Left colon (tissue), 2 donors: ENCODE measurements around the gene FYTTD1. TPM values are rescaled to one million over a fixed set of nuclear protein-coding genes. Genes with fewer than 3 reads are reported as not detected.
A peak's percentile ranks its signal among the peaks of the same experiment; 100 is the strongest.

ENCODE experiments used
- ATAC-seq: fragments of 200-7000 bp; cut with Tn5 transposase; one replicate; pipeline ENCODE4 v1.9.1; 2020; ENCODE audit warnings: mild to moderate bottlenecking, moderate library complexity
- DNase-seq, 2 donors: peaks; one replicate each; pipeline ENCODE4 v3.0.0-alpha.2; 2020
- intact Hi-C, 2 donors: fragments of 100-400 bp; cut with DNase I in 1 of 2; cut with micrococcal nuclease in 1 of 2; formaldehyde crosslinking; loops; one replicate each; pipeline versions ENCODE4 v1.11.2 to v1.14.0; 2022; cut with DNase I, micrococcal nuclease
- total RNA-seq, 2 donors: library from RNA; stranded (reverse); fragmentation: NEBNext Ultra II Directional; extraction: Animal tissue kit (Norgen Biotek cat#: 25700); gene quantifications; one replicate each; pipeline ENCODE4 v1.2.1, GENCODE V29; 2021
- donor health status: DM: no; HTN: no; CAD: no.
- donor health status: DM: yes; HTN: yes; CAD: no.

FYTTD1 gene
- total RNA-seq, 2 donors from 2014 or later, result 32.6 to 37.5 TPM

GRCh38 chr3:197811343-197811742 is 61.7 kb downstream of the FYTTD1 start:
- DNase-seq (no peak), ATAC-seq (no peak)
- intact Hi-C loops, result no loop called here

DNA sequence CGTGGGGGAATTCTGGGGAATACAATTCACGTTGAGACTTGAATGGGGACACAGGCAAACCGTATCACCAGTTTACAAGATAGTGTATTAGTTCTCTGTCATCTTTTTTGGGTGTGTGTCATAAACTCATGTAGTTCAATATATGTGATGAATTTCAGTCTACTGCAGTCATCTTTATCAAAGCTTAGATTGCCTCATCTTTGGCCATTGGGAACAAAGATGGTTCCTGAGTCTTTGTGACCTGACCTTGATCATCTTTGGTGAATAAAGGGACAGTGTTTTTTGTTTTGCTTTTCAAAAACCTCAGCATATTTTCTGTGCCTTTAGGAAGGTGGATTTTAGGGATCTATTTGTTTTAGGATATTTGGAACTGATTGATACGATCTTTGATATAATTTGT is 64.7 kb downstream of the FYTTD1 start:
- no peak for DNase-seq
- intact Hi-C loops, result no loop called here
- ATAC-seq, result no peak

DNA sequence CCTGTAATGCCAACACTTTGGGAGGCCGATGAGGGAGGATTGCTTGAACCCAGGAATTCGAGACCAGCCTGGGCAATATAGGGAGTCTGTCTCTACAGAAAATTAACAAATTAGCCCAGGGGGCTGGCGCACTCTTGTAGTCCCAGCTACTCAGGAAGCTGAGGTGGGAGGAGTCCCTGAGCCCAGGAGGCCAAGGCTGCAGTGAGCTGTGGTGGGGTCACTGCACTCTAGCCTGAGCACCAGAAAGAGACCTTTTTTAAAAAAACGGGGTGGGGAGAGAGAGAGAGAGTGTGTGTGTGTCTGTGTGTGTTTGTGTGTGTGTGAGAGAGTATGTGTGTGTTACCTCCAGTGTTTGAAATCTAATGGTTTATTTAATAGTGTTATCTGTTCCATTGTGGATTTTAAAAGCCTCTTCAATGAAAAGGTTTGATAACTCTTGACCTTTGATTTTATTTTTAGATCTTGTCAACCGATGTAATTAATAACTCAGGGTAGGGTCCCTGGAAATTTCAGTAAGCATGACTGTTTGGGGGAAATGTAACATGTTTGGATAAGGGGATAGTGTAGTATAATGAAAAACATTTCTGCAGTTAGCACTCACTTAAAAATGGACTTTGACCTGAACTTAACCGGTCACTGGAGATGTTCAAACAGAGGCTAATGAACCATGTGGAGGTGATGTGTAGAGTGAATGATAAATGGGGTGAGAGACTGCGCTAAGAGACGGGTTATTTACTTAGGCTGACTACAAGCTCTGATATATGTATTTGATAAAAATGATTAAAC is 71.1 kb downstream of the FYTTD1 start:
- intact Hi-C loops, result no loop called here
- no peak for DNase-seq
- peak; percentile 56 for ATAC-seq

DNA sequence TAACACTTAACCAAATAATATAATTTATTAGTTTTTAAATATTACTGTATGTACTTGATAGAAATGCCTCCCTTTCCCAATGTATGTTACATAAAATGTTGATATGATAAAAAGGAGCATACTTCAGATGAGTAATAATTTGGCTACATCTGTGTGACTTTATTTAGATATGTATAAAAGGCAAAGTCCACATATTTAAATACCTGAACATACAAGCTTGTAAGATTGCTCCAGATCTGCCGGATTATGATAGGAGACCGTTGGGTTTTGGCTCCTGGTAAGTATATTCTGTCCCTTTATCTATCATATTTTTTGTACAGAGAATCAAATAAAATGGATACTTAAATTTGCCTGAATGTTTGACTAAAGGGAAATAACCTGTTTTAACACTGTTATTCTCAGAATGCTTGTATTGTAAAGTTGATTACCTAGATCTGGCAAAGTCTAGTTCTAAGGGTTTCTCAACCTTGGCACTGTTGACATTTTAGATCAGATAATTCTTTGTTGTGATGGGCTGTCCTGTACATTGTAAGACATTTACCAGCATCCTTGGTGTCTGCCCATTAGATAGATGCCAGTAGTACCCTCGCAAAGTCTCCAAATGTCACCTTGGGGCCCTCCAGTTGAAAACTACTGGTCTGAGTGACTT is 79.8 kb downstream of the FYTTD1 start:
- ATAC-seq (peak; percentile 73), DNase-seq (no peak)
- intact Hi-C loops, result no loop called here

DNA sequence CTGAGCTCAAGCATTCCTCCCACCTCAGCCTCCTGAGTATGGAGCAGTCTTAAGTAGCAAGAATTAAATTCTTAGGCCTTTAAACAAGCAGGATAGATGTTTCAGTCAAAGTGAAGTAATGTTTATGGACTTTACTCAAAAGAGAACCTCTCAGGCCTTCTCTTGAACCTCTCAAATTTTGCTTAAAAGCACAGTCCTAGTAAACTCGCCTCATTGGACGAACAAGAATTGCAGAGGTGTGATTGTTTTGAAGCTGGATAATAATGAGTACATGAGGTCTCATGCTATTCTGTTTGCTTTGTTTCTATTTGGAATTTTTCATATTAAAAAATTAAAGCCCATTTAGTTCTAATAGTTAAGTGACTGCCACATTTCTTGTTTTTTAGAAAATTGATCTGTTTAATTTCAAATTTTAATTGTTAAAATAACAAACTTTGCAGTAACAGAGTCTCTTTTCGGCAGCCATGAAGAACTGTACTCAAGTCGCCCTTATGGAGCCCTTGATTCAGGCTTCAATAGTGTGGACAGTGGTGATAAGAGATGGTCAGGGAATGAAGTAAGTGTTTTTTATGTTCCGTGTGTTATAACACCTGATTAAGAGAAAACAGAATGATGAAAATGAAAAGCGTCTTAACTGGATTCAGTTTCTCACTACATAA is 80.8 kb downstream of the FYTTD1 start:
- no peak for ATAC-seq
- intact Hi-C loops, result no loop called here

GRCh38 chr3:197830967-197831313 is 81.3 kb downstream of the FYTTD1 start:
- intact Hi-C loops, result no loop called here
- no peak for ATAC-seq
- no peak for DNase-seq

More for the DNA sequence above, 80.8 kb downstream of the FYTTD1 start:
- no peak for DNase-seq

- DNase-seq, result no peak
- no peak for ATAC-seq
- intact Hi-C loops, result no loop called here
These were observed 84.4 kb downstream of the FYTTD1 start for GRCh38 chr3:197833930-197834715.

- DNase-seq (no peak), ATAC-seq (no peak)
- intact Hi-C loops, result no loop called here
These were observed 85.8 kb downstream of the FYTTD1 start for GRCh38 chr3:197835509-197835908.

GRCh38 chr3:197836244-197836643 is 86.6 kb downstream of the FYTTD1 start:
- no peak for ATAC-seq
- intact Hi-C loops, result no loop called here
- no peak for DNase-seq

Other genes with a start within 250 kb of the FYTTD1 start
- 100 to 1,000 TPM; 161 to 208 TPM for gene BDH1, start 193.9 kb upstream of the FYTTD1 start, total RNA-seq
- 10 to 100 TPM; 20.4 to 22.1 TPM for gene RUBCN, start 13.0 kb upstream of the FYTTD1 start, total RNA-seq
- 10 to 100 TPM; 27.3 to 43.6 TPM for gene LRCH3, start 41.4 kb downstream of the FYTTD1 start, total RNA-seq
- 100 to 1,000 TPM; 557 to 639 TPM for gene RPL35A, start 200.3 kb downstream of the FYTTD1 start, total RNA-seq
- gene LMLN, start 210.3 kb downstream of the FYTTD1 start, total RNA-seq, result 1 to 10 TPM; 5.4 TPM